WTC11 (cell line): Measurements from ENCODE around the gene RPRD1B.

ENCODE experiments used
- TF ChIP-seq, protein P1 (sequence below): sonication (generic); formaldehyde crosslinking; IDR thresholded peaks from 2 replicates; pipeline ENCODE4 v1.8.1; 2022; ENCODE audit warnings: low read depth, missing genetic modification reagents, borderline replicate concordance
- TF ChIP-seq, protein P2 (sequence below): fragments of 200-600 bp; IDR thresholded peaks from 2 replicates; pipeline ENCODE4 v1.8.0; 2022; ENCODE audit warnings: antibody characterized with exemption
- TF ChIP-seq, protein P3 (sequence below): sonication (generic); formaldehyde crosslinking; IDR thresholded peaks from 2 replicates; pipeline ENCODE4 v1.8.0; 2022; ENCODE audit warnings: mild to moderate bottlenecking, missing genetic modification reagents

DNA sequence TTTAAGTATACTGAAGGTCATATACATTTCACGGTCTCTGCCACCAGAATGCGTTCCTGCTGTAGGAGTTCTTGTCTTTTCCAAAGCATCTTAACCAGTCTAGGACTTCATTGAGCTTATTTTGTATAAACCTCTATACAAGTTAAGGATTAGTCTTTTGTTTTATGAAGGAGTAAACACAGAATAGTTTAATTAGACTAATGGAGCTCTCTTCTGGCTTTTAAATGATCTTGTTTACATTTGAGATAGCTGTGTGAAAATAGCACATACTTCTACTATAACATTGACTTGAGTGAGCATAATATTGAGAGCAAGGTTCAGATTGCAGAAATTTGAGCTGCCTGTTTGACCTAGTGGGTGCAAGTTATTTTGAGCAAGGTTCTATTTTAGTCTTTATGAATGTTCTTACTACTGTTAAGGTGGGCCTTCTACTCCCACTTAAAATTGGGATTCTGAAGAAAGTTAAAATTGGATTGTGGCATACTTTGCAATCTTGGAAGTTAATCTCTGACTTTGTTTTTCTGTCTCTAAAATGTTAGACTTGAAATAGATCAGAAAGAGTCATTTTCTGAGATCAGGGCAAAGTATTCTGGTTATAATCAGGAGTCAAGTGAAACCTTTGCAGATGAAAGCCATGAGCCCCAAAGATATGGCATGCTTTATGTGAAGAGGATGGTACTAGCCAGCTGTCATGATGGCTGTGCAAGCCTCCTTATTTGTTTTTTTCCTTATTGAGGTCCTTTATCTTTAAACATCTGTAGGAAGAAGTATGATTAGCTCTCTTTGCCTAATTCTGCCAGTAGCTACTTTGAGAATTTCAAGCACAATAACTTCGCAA is 41.8 kb downstream of the RPRD1B start:
- TF ChIP-seq, protein P1, sequence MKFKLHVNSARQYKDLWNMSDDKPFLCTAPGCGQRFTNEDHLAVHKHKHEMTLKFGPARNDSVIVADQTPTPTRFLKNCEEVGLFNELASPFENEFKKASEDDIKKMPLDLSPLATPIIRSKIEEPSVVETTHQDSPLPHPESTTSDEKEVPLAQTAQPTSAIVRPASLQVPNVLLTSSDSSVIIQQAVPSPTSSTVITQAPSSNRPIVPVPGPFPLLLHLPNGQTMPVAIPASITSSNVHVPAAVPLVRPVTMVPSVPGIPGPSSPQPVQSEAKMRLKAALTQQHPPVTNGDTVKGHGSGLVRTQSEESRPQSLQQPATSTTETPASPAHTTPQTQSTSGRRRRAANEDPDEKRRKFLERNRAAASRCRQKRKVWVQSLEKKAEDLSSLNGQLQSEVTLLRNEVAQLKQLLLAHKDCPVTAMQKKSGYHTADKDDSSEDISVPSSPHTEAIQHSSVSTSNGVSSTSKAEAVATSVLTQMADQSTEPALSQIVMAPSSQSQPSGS (CRISPR knock-in tag), result no peak
- TF ChIP-seq, protein P2, sequence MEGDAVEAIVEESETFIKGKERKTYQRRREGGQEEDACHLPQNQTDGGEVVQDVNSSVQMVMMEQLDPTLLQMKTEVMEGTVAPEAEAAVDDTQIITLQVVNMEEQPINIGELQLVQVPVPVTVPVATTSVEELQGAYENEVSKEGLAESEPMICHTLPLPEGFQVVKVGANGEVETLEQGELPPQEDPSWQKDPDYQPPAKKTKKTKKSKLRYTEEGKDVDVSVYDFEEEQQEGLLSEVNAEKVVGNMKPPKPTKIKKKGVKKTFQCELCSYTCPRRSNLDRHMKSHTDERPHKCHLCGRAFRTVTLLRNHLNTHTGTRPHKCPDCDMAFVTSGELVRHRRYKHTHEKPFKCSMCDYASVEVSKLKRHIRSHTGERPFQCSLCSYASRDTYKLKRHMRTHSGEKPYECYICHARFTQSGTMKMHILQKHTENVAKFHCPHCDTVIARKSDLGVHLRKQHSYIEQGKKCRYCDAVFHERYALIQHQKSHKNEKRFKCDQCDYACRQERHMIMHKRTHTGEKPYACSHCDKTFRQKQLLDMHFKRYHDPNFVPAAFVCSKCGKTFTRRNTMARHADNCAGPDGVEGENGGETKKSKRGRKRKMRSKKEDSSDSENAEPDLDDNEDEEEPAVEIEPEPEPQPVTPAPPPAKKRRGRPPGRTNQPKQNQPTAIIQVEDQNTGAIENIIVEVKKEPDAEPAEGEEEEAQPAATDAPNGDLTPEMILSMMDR, result no peak
- TF ChIP-seq, protein P3, sequence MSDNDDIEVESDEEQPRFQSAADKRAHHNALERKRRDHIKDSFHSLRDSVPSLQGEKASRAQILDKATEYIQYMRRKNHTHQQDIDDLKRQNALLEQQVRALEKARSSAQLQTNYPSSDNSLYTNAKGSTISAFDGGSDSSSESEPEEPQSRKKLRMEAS (CRISPR knock-in tag), result no peak
